AG04449 (cell line): ENCODE results near the gene SULF2.

Source experiments
- CTCF ChIA-PET: fragments of 350-600 bp; formaldehyde crosslinking; extraction: SDS; loops from one replicate; lab custom pipeline; 2021; ENCODE audit warnings: antibody characterized with exemption; lab: Yijun Ruan, JAX
- POLR2A ChIA-PET: fragments of 400-600, 350-600 bp; formaldehyde crosslinking; extraction: SDS; loops from one replicate; lab custom pipeline; 2020; ENCODE audit warnings: antibody characterized with exemption, inconsistent platforms; lab: Yijun Ruan, JAX
- DNase-seq: peaks from one replicate; pipeline ENCODE4 v3.0.0-alpha.2; 2010; ENCODE audit warnings: low read depth, low spot score
- H3K4me3 ChIP-seq: 2 replicates; pipeline ENCODE4 v1.5.1; 2011; ENCODE audit warnings: low read depth, mild to moderate bottlenecking, control low read depth, low read length
- CTCF ChIP-seq: IDR thresholded peaks from one replicate; pipeline ENCODE4 v1.5.1; 2011; ENCODE audit warnings: mild to moderate bottlenecking, moderate library complexity, low read length, control low read depth, inconsistent platforms; ENCODE audit not compliant: insufficient read depth; ENCODE audit errors: missing control alignments

Gene SULF2

GRCh38 chr20:47723322-47723721, 62.0 kb downstream of the SULF2 start:
- ChIA-PET CTCF (interaction anchor here (1.0 to 4.1 kb wide), 5 partner anchors 26 to 898 kb away, joined by 3 to 54 read pairs (median 7); no protein-coding TSS in a partner anchor), POLR2A (no interaction called here)
- no peak overlapping the region for H3K4me3 ChIP-seq
- TF ChIP-seq CTCF, result no peak
- no peak for DNase-seq

- TF ChIP-seq CTCF, result no peak
- ChIA-PET POLR2A (no interaction called here), CTCF (interaction anchor here (0.7 to 1.9 kb wide), 8 partner anchors 9 to 900 kb away, joined by 3 to 19 read pairs (median 3); no protein-coding TSS in a partner anchor)
- H3K4me3 ChIP-seq, result no peak overlapping the region
- DNase-seq, result peak; percentile 73
Measured at GRCh38 chr20:47720636-47721427, 64.4 kb downstream of the SULF2 start.

- no peak overlapping the region for H3K4me3 ChIP-seq
- POLR2A ChIA-PET, result no interaction called here
- no peak for TF ChIP-seq CTCF
- no peak for DNase-seq
- CTCF ChIA-PET, result interaction anchor here (1.5 to 1.8 kb wide), 2 partner anchors 9 to 901 kb away, joined by 5 to 6 read pairs; no protein-coding TSS in a partner anchor
Measured at GRCh38 chr20:47719625-47720024, 65.7 kb downstream of the SULF2 start.

- CTCF ChIA-PET, result interaction anchor here (1.5 to 1.8 kb wide), 2 partner anchors 9 to 901 kb away, joined by 5 to 6 read pairs; no protein-coding TSS in a partner anchor
Measured at GRCh38 chr20:47719211-47719610, 66.1 kb downstream of the SULF2 start.

GRCh38 chr20:47718398-47718797, 66.9 kb downstream of the SULF2 start:
- no peak for DNase-seq
- CTCF ChIA-PET, result interaction anchor here (1.5 to 1.8 kb wide), 2 partner anchors 10 to 902 kb away, joined by 5 to 6 read pairs; no protein-coding TSS in a partner anchor
- TF ChIP-seq CTCF, result no peak
- POLR2A ChIA-PET, result no interaction called here
- H3K4me3 ChIP-seq, result no peak overlapping the region

More at GRCh38 chr20:47719211-47719610, 66.1 kb downstream of the SULF2 start:
- no peak for DNase-seq
- TF ChIP-seq CTCF, result no peak
- POLR2A ChIA-PET, result no interaction called here
- H3K4me3 ChIP-seq, result no peak overlapping the region

- CTCF ChIA-PET, result interaction anchor here (1.9 kb wide), 1 partner anchor 903 kb away, joined by 6 read pairs; no protein-coding TSS in a partner anchor
- POLR2A ChIA-PET, result no interaction called here
- no peak for DNase-seq
- TF ChIP-seq CTCF, result no peak
- H3K4me3 ChIP-seq, result no peak overlapping the region
Measured at GRCh38 chr20:47717421-47717820, 67.9 kb downstream of the SULF2 start.
